Stimulated activated effector memory CD8-positive, alpha-beta T cell treated with anti-CD3 and anti-CD28 coated beads, Interleukin-12 subunit alpha, Interleukin-12 subunit beta, amount 100 ng/mL, for 72 hours (primary cell): Measurements from ENCODE around the gene SUPT20H.

Source experiments
- ATAC-seq: fragments of 150-1000 bp; cut with Tn5 transposase; 2 replicates; pipeline ENCODE4 v1.10.0; 2021
- DNase-seq, 2 donors: peaks; one replicate each; pipeline ENCODE4 v3.0.0; 2021 to 2022; ENCODE audit warnings: low spot score in 2 of 2
- H3K27ac Mint-ChIP-seq: one replicate; pipeline ENCODE4 v1.8.0; 2022; ENCODE audit warnings: mild to moderate bottlenecking, mixed read lengths
- H3K36me3 Mint-ChIP-seq: one replicate; pipeline ENCODE4 v1.8.0; 2022; ENCODE audit warnings: mild to moderate bottlenecking, mixed read lengths
- H3K4me1 Mint-ChIP-seq: one replicate; pipeline ENCODE4 v1.8.0; 2022; ENCODE audit warnings: mixed read lengths
- H3K4me3 Mint-ChIP-seq: one replicate; pipeline ENCODE4 v1.8.0; 2022; ENCODE audit warnings: mild to moderate bottlenecking, mixed read lengths
- H3K9me3 Mint-ChIP-seq: one replicate; pipeline ENCODE4 v1.8.0; 2022; ENCODE audit warnings: mixed read lengths

SUPT20H gene

GRCh38 chr13:37058910-37059847 is at the start of gene SUPT20H:
TSS of gene SUPT20H (minus strand) at chr13:37059688. CDS start at chr13:37051490, 8,198 bp downstream.
- ATAC-seq: peak; percentile 99
- Mint-ChIP-seq H3K4me1 (peaks cover 25% of the 10 kb centered on the region), H3K9me3 (no peaks in the 10 kb centered on the region), H3K27ac (peak within 1 kb of the TSS; percentile 97), H3K4me3 (peak within 1 kb of the TSS; percentile 89), H3K36me3 (peaks cover 21% of the 10 kb centered on the region)
- DNase-seq: peak; percentile 86 to 91

DNA sequence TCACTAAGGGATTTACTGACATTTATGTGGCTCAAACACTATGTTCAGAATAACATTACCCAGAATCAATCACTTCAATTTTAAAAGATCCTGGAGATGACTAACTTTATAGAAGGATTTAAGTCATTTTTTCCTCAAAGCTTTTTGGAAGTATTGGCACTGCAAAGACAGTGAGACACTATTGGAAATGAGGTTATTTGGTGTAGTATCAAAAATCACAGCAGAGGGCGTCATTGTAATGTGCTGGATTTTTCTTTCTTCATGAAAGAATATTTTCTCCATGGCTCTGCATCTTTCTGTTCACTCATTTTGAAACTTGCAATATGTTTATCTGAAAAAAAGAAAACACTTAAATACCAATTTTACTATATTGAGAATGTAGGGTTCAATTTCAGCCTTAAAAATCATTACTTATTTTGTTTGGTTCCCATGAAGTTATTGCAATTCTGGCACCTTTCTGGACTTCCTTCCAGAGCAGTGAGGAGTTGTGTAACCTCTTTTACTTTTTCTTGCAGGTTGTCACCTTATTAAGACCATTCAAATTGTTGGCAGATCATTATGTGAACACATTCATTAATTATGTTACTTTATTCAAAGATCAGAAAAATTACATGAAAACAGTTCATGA is 49.7 kb upstream of the SUPT20H start:
- ATAC-seq (no peak), DNase-seq (no peak)
- no peak overlapping the region for H3K27ac Mint-ChIP-seq
- H3K4me1 Mint-ChIP-seq: no peaks in the 10 kb centered on the region
- H3K4me3 Mint-ChIP-seq: no peak overlapping the region
- H3K9me3 Mint-ChIP-seq: no peaks in the 10 kb centered on the region
- no peaks in the 10 kb centered on the region for H3K36me3 Mint-ChIP-seq

DNA sequence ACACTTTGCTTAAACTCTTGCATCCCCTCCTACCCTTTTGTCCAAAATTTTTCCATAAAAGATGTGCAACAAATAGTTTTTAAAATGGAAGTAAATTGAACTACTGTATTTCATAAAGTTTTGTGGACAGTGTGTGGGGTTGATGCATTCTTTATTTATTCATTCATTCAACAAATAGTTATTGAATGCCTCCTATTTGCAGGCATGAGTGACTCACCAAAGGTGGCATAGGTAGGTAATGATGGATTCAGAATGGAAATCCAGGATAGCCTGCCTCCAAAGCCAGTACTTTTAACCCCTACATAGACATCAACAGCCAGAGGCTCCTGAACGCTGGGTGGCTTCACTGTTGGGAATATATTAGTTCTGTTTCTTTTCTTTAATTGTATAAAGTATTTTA is 48.4 kb upstream of the SUPT20H start:
- Mint-ChIP-seq H3K27ac (no peak overlapping the region), H3K9me3 (no peaks in the 10 kb centered on the region), H3K4me3 (no peak overlapping the region), H3K36me3 (no peaks in the 10 kb centered on the region), H3K4me1 (no peaks in the 10 kb centered on the region)
- ATAC-seq: no peak
- no peak for DNase-seq

DNA sequence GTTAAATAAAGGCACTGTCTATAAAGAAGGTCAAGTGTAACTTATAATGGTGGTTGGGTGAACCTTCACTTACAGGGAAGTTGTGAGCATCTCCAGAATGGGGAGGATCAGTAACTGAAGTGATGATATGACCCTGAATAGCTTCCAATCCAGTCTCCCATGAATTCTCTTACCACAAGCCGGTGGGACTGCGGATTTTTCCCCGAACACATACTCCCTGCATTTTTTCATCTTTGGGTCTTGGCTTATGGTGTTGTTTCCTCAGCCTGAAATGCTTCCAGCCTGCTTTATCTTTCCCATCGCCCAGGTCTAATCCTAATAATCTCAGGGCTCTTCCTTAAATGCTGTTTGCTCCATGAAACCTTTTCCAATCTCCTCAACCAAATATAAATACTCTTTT is 48.0 kb upstream of the SUPT20H start:
- no peaks in the 10 kb centered on the region for H3K36me3 Mint-ChIP-seq
- ATAC-seq: no peak

GRCh38 chr13:37106642-37107041 is 47.2 kb upstream of the SUPT20H start:
- no peak for DNase-seq
- H3K27ac Mint-ChIP-seq: no peak overlapping the region
- H3K36me3 Mint-ChIP-seq: no peaks in the 10 kb centered on the region
- no peak for ATAC-seq
- no peaks in the 10 kb centered on the region for H3K9me3 Mint-ChIP-seq
- no peak overlapping the region for H3K4me3 Mint-ChIP-seq
- H3K4me1 Mint-ChIP-seq: no peaks in the 10 kb centered on the region

More for the DNA sequence above, 48.0 kb upstream of the SUPT20H start:
- no peak for DNase-seq
- Mint-ChIP-seq H3K4me3 (no peak overlapping the region), H3K9me3 (no peaks in the 10 kb centered on the region), H3K4me1 (no peaks in the 10 kb centered on the region), H3K27ac (no peak overlapping the region)

DNA sequence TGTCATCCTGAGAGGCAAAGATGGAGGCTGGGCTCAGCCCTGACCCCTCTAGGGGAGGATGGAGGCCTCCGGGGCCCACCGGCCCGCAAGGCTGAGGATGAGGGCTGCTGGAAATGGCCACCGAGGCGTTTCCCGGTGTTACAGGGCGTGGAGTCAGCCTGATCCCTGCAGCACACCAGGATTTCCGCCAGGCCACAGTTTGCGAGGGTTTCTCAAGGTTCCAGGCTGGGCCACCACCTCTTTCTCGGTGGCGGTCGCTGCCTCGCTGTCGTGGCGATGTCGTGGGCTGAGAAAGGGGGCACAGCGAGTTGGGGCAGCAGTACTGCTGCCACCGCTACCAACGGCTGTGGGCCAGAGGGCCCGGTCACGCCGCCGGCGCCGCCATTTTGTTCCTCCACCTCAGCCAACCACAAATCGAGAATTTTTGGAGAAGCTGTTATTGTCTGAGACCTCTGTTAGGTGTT is 45.8 kb upstream of the SUPT20H start, which contains the start of gene CSNK1A1L:
Gene CSNK1A1L, minus strand, starts transcription at position 414 of the 464 bp plus-strand sequence. Its CDS starts 408 bp downstream, at position 6.
- Mint-ChIP-seq H3K4me1 (no peaks in the 10 kb centered on the region), H3K4me3 (no peak within 1 kb of the TSS), H3K27ac (no peak within 1 kb of the TSS), H3K36me3 (no peaks in the 10 kb centered on the region), H3K9me3 (no peaks in the 10 kb centered on the region)
- DNase-seq: no peak
- no peak for ATAC-seq

GRCh38 chr13:37102896-37103295 is 43.4 kb upstream of the SUPT20H start:
- H3K4me3 Mint-ChIP-seq: no peak overlapping the region
- ATAC-seq: no peak
- no peak for DNase-seq
- H3K36me3 Mint-ChIP-seq: no peaks in the 10 kb centered on the region
- H3K4me1 Mint-ChIP-seq: no peaks in the 10 kb centered on the region
- H3K9me3 Mint-ChIP-seq: no peaks in the 10 kb centered on the region
- H3K27ac Mint-ChIP-seq: no peak overlapping the region

DNA sequence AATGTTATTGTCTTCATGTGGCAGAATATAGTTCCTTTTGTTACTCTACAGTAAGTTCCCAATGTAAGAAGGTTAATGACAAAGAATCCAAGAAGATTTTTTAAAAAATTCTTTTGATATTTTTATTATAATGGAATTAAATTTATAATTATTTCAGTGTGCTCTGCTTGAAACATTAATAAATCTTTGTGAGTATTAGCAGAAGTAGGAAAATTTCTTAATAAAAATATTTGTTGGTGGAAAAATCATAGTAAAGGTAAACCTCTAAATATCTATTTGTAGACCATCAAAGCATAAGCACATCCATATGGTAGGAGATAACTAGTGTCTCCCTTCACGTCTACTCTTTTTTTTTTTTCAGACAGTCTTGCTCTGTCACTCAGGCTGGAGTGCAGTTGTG is 41.7 kb upstream of the SUPT20H start:
- H3K36me3 Mint-ChIP-seq: no peaks in the 10 kb centered on the region
- H3K27ac Mint-ChIP-seq: no peak overlapping the region
- ATAC-seq: no peak
- H3K4me1 Mint-ChIP-seq: no peaks in the 10 kb centered on the region
- DNase-seq: no peak
- no peaks in the 10 kb centered on the region for H3K9me3 Mint-ChIP-seq
- H3K4me3 Mint-ChIP-seq: no peak overlapping the region

GRCh38 chr13:37100731-37101130 is 41.2 kb upstream of the SUPT20H start:
- Mint-ChIP-seq H3K9me3 (no peaks in the 10 kb centered on the region), H3K4me3 (no peak overlapping the region), H3K36me3 (no peaks in the 10 kb centered on the region), H3K4me1 (no peaks in the 10 kb centered on the region), H3K27ac (no peak overlapping the region)
- DNase-seq: no peak
- ATAC-seq: no peak

DNA sequence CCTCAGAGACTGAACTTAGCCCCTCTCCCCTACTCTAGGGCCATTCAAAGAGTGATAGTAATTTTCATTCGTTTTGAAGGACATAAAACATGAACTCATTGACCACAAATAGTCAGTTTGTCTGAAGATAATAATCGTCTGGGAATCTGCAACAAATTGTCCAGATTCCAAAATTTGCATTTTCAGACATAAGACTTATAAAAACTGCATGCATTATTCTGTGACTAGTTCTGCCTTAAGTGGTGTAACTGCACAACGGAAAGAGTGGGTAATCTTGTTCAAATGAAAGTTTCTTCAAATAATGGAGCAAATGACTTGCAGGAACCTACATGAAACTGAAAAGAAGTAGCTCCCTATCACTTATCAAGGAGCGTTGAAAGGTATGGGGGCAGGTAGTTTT is 37.6 kb upstream of the SUPT20H start:
- no peak overlapping the region for H3K4me3 Mint-ChIP-seq
- ATAC-seq (no peak), DNase-seq (no peak)
- no peaks in the 10 kb centered on the region for H3K4me1 Mint-ChIP-seq
- no peak overlapping the region for H3K27ac Mint-ChIP-seq
- H3K36me3 Mint-ChIP-seq: no peaks in the 10 kb centered on the region
- H3K9me3 Mint-ChIP-seq: no peaks in the 10 kb centered on the region

GRCh38 chr13:37094840-37095239 is 35.4 kb upstream of the SUPT20H start:
- no peak for DNase-seq
- ATAC-seq: no peak
- H3K4me1 Mint-ChIP-seq: no peaks in the 10 kb centered on the region
- H3K9me3 Mint-ChIP-seq: no peaks in the 10 kb centered on the region
- no peaks in the 10 kb centered on the region for H3K36me3 Mint-ChIP-seq
- no peak overlapping the region for H3K27ac Mint-ChIP-seq
- H3K4me3 Mint-ChIP-seq: no peak overlapping the region

DNA sequence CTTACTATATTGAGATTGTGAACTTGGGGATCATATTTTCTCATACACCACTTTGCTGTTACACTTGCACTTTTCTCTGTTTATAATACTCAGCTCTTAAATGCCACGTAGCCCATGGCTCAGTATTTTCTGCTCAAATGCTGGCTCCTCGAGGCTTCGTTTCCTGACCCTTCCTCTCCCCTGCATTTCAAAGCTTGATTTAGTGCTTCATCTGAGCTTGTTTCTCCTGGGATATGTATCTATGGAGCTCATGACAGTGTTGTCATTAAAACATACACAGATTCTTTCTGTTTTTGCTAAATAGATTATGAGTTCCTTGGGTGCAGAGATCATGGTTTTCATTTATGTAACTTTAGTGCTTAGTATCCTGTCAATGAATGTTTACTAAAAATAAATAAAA is 34.6 kb upstream of the SUPT20H start:
- no peaks in the 10 kb centered on the region for H3K4me1 Mint-ChIP-seq

GRCh38 chr13:37091835-37092234 is 32.3 kb upstream of the SUPT20H start:
- no peak for ATAC-seq
- no peaks in the 10 kb centered on the region for H3K4me1 Mint-ChIP-seq
- no peak overlapping the region for H3K27ac Mint-ChIP-seq
- H3K9me3 Mint-ChIP-seq: no peaks in the 10 kb centered on the region
- H3K4me3 Mint-ChIP-seq: no peak overlapping the region
- DNase-seq: no peak
- no peaks in the 10 kb centered on the region for H3K36me3 Mint-ChIP-seq

More for the DNA sequence above, 34.6 kb upstream of the SUPT20H start:
- Mint-ChIP-seq H3K4me3 (no peak overlapping the region), H3K36me3 (no peaks in the 10 kb centered on the region), H3K27ac (no peak overlapping the region), H3K9me3 (no peaks in the 10 kb centered on the region)
- ATAC-seq: no peak
- no peak for DNase-seq

DNA sequence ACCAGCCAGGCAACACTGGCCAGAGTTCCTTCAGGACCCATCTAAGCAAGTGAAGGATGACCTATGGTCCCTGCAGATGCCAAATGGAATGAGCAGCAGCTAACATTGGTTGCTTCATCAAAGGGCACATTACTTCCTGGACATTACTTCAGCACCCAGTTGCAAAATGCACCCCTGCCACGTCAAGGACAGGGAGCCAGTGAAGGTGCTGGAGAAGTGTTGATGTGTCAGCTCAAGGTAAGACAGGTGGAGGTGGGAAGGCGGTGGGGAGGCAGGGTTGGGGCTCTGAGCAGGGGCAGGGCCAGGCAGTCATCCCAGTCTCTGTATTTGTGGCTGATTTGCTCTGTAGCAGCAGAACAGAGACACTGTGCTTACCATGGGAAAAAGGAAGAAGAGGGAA is 31.4 kb upstream of the SUPT20H start:
- DNase-seq (no peak), ATAC-seq (peak; percentile 34)
- H3K27ac Mint-ChIP-seq: no peak overlapping the region
- H3K36me3 Mint-ChIP-seq: no peaks in the 10 kb centered on the region
- H3K4me3 Mint-ChIP-seq: no peak overlapping the region
- H3K9me3 Mint-ChIP-seq: no peaks in the 10 kb centered on the region
- H3K4me1 Mint-ChIP-seq: no peaks in the 10 kb centered on the region

DNA sequence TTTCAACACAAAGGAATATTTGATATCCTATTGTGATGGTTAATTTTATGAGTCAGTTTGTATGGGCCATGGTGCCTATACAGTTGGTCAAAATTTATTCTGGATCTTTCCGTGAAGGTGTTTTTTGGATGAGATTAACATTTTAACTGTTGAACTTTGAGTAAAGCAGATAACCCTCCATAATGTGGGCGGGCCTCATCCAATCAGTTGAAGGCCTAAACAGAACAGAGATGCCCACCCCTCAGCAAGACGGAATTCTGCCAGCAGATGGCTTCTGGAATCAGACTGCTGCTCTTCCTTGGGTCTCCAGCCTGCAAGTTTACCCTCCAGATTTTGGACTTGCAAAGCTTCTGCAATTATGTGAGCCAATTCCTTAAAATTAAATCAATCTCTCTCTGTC is 30.0 kb upstream of the SUPT20H start:
- Mint-ChIP-seq H3K36me3 (no peaks in the 10 kb centered on the region), H3K27ac (no peak overlapping the region), H3K9me3 (no peaks in the 10 kb centered on the region), H3K4me3 (no peak overlapping the region), H3K4me1 (no peaks in the 10 kb centered on the region)
- ATAC-seq (no peak), DNase-seq (no peak)

GRCh38 chr13:37087486-37087885 is 28.0 kb upstream of the SUPT20H start:
- Mint-ChIP-seq H3K4me1 (no peaks in the 10 kb centered on the region), H3K9me3 (no peaks in the 10 kb centered on the region), H3K27ac (no peak overlapping the region), H3K4me3 (no peak overlapping the region), H3K36me3 (no peaks in the 10 kb centered on the region)
- no peak for DNase-seq
- no peak for ATAC-seq
